ENCODE results near the gene GALNT12. TPM values are rescaled to one million over a fixed set of nuclear protein-coding genes. Genes with fewer than 3 reads are reported as not detected.

The GALNT12 gene
- total and polyA plus RNA-seq, 2 experiments from 2014 or later: 13.9 to 16.4 TPM

GRCh38 chr9:98772364-98773155 is 34.9 kb upstream of the GALNT12 start:
- H3K27ac ChIP-seq: no peak overlapping the region
- H2AFZ ChIP-seq: no peak overlapping the region
- no peaks in the 10 kb centered on the region for H3K36me3 ChIP-seq (replicated peaks; ENCODE audit: insufficient read depth, low read depth)
- WGBS (ENCODE audit: low lambda C conversion rate, missing lambda C conversion rate): 94% methylated on average over 13 of the region's 13 CpGs
- no peaks in the 10 kb centered on the region for H3K4me1 ChIP-seq (ENCODE audit: insufficient read depth)
- no peak for DNase-seq (ENCODE audit: low spot score)
- H3K4me2 ChIP-seq: no peak overlapping the region
- no peaks in the 10 kb centered on the region for H3K9me2 ChIP-seq (replicated peaks; ENCODE audit: insufficient read depth)
- no peaks in the 10 kb centered on the region for H3K9me3 ChIP-seq (ENCODE audit: low read depth)
- no peak overlapping the region for H3K4me3 ChIP-seq
- no peak for TF ChIP-seq EZH2phosphoT487 (IDR thresholded peaks at IDR 0.05; ENCODE audit: low read depth, severe bottlenecking, unreplicated experiment)
- no peak for TF ChIP-seq EZH2 (IDR thresholded peaks at IDR 0.05; ENCODE audit: borderline replicate concordance)
- no peak for TF ChIP-seq CTCF (IDR thresholded peaks at IDR 0.05; ENCODE audit: poor library complexity)
- no peaks in the 10 kb centered on the region for H3K79me2 ChIP-seq
- H4K20me1 ChIP-seq (ENCODE audit: insufficient read depth, poor library complexity, severe bottlenecking): no peaks in the 10 kb centered on the region
- H3K27me3 ChIP-seq: no peaks in the 10 kb centered on the region

- Histone ChIP-seq H3K9me3 (ENCODE audit: low read depth) (no peaks in the 10 kb centered on the region), H3K4me1 (ENCODE audit: insufficient read depth) (peaks cover 7% of the 10 kb centered on the region), H3K27me3 (no peaks in the 10 kb centered on the region), H3K79me2 (no peaks in the 10 kb centered on the region), H3K9me2 (replicated peaks; ENCODE audit: insufficient read depth) (no peaks in the 10 kb centered on the region), H3K36me3 (replicated peaks; ENCODE audit: insufficient read depth, low read depth) (no peaks in the 10 kb centered on the region), H2AFZ (no peak overlapping the region), H3K4me3 (no peak overlapping the region), H3K27ac (no peak overlapping the region), H3K4me2 (no peak overlapping the region), H4K20me1 (ENCODE audit: insufficient read depth, poor library complexity, severe bottlenecking) (no peaks in the 10 kb centered on the region)
- no peak for DNase-seq (ENCODE audit: low spot score)
- WGBS (ENCODE audit: low lambda C conversion rate, missing lambda C conversion rate): 93% methylated on average over 15 of the region's 15 CpGs
- no peak for TF ChIP-seq EZH2 (IDR thresholded peaks at IDR 0.05; ENCODE audit: borderline replicate concordance)
- no peak for TF ChIP-seq EZH2phosphoT487 (IDR thresholded peaks at IDR 0.05; ENCODE audit: low read depth, severe bottlenecking, unreplicated experiment)
- TF ChIP-seq CTCF (IDR thresholded peaks at IDR 0.05; ENCODE audit: poor library complexity): no peak
Observed at GRCh38 chr9:98773721-98774120, 33.7 kb upstream of the GALNT12 start.

- no peak overlapping the region for H3K4me2 ChIP-seq
- H3K4me3 ChIP-seq: no peak overlapping the region
- no peaks in the 10 kb centered on the region for H3K79me2 ChIP-seq
- H3K27me3 ChIP-seq: no peaks in the 10 kb centered on the region
- TF ChIP-seq CTCF (IDR thresholded peaks at IDR 0.05; ENCODE audit: poor library complexity): peak; percentile 42
- no peak for TF ChIP-seq EZH2 (IDR thresholded peaks at IDR 0.05; ENCODE audit: borderline replicate concordance)
- no peak for TF ChIP-seq EZH2phosphoT487 (IDR thresholded peaks at IDR 0.05; ENCODE audit: low read depth, severe bottlenecking, unreplicated experiment)
- no peak overlapping the region for H3K27ac ChIP-seq
- H3K9me3 ChIP-seq (ENCODE audit: low read depth): no peaks in the 10 kb centered on the region
- no peak for DNase-seq (ENCODE audit: low spot score)
- H4K20me1 ChIP-seq (ENCODE audit: insufficient read depth, poor library complexity, severe bottlenecking): no peaks in the 10 kb centered on the region
- no peaks in the 10 kb centered on the region for H3K9me2 ChIP-seq (replicated peaks; ENCODE audit: insufficient read depth)
- H3K4me1 ChIP-seq (ENCODE audit: insufficient read depth): peaks cover 13% of the 10 kb centered on the region
- 88% methylated on average over 9 of the region's 9 CpGs for WGBS (ENCODE audit: low lambda C conversion rate, missing lambda C conversion rate)
- no peaks in the 10 kb centered on the region for H3K36me3 ChIP-seq (replicated peaks; ENCODE audit: insufficient read depth, low read depth)
- no peak overlapping the region for H2AFZ ChIP-seq
Observed at GRCh38 chr9:98774746-98775145, 32.7 kb upstream of the GALNT12 start.

Measured in hepatocyte (in vitro differentiated cells).